ENCODE measurements around the gene C2CD2. TPM values are rescaled to one million over a fixed set of nuclear protein-coding genes. Genes with fewer than 3 reads are reported as not detected.
"Not testable (repeated sequence)": the region's sequence is repeated elsewhere in the genome, so short reads cannot be mapped to it uniquely, and the experiment has no call there.

C2CD2 gene
- total RNA-seq, 1 experiment from 2014 or later, result 9.8 TPM

- DNase-seq, result no peak
- H3K27me3 ChIP-seq (ENCODE audit: control insufficient read depth, insufficient read depth, low read length), result peaks cover 9% of the 10 kb centered on the region
- H3K36me3 ChIP-seq (replicated peaks; ENCODE audit: control insufficient read depth, insufficient read depth, low read length), result no peaks in the 10 kb centered on the region
- no peak overlapping the region for H3K4me3 ChIP-seq (ENCODE audit: insufficient read depth, low read depth, low read length)
Observed at GRCh38 chr21:41956926-41957729, 3.3 kb upstream of the C2CD2 start.

DNA sequence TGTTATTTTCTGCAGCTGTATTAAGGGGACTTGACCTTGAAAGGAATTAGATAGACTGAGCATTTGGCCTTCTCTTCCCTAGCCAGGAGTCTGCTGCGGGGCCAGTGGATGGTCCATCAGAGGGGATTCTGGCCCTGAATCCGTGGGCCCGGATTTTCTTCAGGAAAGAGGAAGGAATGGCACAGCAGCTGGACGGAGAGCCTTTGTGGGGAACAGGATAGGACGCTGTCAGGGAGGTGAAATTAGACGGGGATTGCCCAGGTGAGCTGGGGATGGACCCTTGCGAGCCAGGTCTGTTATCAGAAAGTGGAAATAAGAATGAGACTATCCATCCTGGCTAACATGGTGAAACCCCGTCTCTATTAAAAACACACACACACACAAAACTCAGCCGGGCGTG lies 1.7 kb upstream of the C2CD2 start:
- Histone ChIP-seq H3K4me3 (ENCODE audit: insufficient read depth, low read depth, low read length) (no peak overlapping the region), H3K27me3 (ENCODE audit: control insufficient read depth, insufficient read depth, low read length) (peaks cover 9% of the 10 kb centered on the region)
- DNase-seq, result peak; percentile 38

DNA sequence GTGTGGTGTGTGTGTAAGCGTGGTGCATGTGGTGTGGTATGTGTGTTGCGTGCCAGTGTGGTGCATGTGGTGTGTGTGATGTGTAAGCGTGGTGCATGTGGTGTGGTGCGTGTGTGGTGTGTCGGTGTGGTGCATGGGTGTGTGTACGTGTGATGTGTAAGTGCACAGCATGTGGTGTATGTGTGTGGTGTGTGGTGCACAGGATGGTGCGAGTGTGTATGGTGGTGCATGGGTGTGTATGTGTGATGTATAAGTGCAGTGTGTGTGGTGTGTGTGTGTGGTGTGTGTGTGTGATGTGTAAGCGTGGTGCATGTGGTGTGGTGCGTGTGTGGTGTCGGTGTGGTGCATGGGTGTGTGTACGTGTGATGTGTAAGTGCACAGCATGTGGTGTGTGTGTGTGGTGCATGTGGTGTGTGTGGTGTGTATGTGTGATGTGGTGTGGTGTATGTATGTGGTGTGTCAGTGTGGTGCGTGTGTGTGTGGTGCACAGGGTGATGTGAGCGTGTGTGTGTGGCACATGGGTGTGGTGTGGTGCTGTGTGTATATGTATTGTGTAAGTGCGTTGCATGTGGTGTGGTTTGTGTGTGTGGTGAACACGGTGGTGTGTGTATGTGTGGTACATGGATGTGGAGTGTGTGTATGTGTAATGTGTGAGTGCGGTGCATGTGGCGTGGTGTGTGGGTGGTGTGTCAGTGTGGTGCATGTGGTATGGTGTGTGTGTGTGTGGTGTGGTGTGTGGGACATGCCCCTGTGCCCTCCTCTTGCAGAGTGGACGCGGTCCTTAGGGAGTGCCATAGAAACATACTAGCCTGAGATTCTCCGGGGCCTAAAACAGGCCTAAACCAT lies 1.1 kb upstream of the C2CD2 start:
- DNase-seq, result peak; percentile 23
- H3K4me3 ChIP-seq (ENCODE audit: insufficient read depth, low read depth, low read length), result no peak overlapping the region; the same call in 1 of the 2 replicates
- peaks cover 9% of the 10 kb centered on the region for H3K27me3 ChIP-seq (ENCODE audit: control insufficient read depth, insufficient read depth, low read length)
- H3K36me3 ChIP-seq (replicated peaks; ENCODE audit: control insufficient read depth, insufficient read depth, low read length), result no peaks in the 10 kb centered on the region

More for the DNA sequence above, 1.7 kb upstream of the C2CD2 start:
- H3K36me3 ChIP-seq (replicated peaks; ENCODE audit: control insufficient read depth, insufficient read depth, low read length), result no peaks in the 10 kb centered on the region

GRCh38 chr21:41953249-41953830 lies 478 bp downstream of the C2CD2 start:
- Histone ChIP-seq H3K36me3 (replicated peaks; ENCODE audit: control insufficient read depth, insufficient read depth, low read length) (no peaks in the 10 kb centered on the region), H3K4me3 (ENCODE audit: insufficient read depth, low read depth, low read length) (peak overlapping the region; percentile 55), H3K27me3 (ENCODE audit: control insufficient read depth, insufficient read depth, low read length) (peaks cover 9% of the 10 kb centered on the region)
- peak; percentile 77 for DNase-seq

- peak; percentile 77 for DNase-seq
Observed at GRCh38 chr21:41952568-41953248, 1.1 kb downstream of the C2CD2 start.

GRCh38 chr21:41951876-41952567 lies 1.8 kb downstream of the C2CD2 start:
- Histone ChIP-seq H3K4me3 (ENCODE audit: insufficient read depth, low read depth, low read length) (no peak overlapping the region), H3K36me3 (replicated peaks; ENCODE audit: control insufficient read depth, insufficient read depth, low read length) (no peaks in the 10 kb centered on the region), H3K27me3 (ENCODE audit: control insufficient read depth, insufficient read depth, low read length) (peaks cover 9% of the 10 kb centered on the region)
- peak; percentile 59 for DNase-seq

More at GRCh38 chr21:41952568-41953248, 1.1 kb downstream of the C2CD2 start:
- Histone ChIP-seq H3K27me3 (ENCODE audit: control insufficient read depth, insufficient read depth, low read length) (peaks cover 9% of the 10 kb centered on the region), H3K36me3 (replicated peaks; ENCODE audit: control insufficient read depth, insufficient read depth, low read length) (no peaks in the 10 kb centered on the region), H3K4me3 (ENCODE audit: insufficient read depth, low read depth, low read length) (peak overlapping the region; percentile 55)

GRCh38 chr21:41950941-41951351 lies 2.9 kb downstream of the C2CD2 start:
- peak; percentile 70 for DNase-seq
- peaks cover 9% of the 10 kb centered on the region for H3K27me3 ChIP-seq (ENCODE audit: control insufficient read depth, insufficient read depth, low read length)
- no peak overlapping the region for H3K4me3 ChIP-seq (ENCODE audit: insufficient read depth, low read depth, low read length)
- H3K36me3 ChIP-seq (replicated peaks; ENCODE audit: control insufficient read depth, insufficient read depth, low read length), result no peaks in the 10 kb centered on the region

DNA sequence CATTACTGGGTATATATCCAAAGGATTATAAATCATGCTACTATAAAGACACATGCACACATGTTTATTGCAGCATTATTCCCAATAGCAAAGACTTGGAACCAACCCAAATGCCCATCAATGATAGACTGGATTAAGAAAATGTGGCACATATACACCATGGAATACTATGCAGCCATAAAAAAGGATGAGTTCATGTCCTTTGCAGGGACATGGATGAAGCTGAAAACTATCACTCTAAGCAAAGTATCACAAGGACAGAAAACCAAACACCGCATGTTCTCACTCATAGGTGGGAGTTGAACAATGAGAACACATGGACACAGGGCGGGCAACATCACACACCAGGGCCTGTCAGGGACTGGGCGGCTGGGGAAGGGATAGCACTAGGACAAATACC lies 4.2 kb downstream of the C2CD2 start:
- H3K36me3 ChIP-seq (replicated peaks; ENCODE audit: control insufficient read depth, insufficient read depth, low read length); H3K27me3 ChIP-seq (ENCODE audit: control insufficient read depth, insufficient read depth, low read length); H3K4me3 ChIP-seq (ENCODE audit: insufficient read depth, low read depth, low read length); DNase-seq: not testable (repeated sequence)

- no peaks in the 10 kb centered on the region for H3K36me3 ChIP-seq (replicated peaks; ENCODE audit: control insufficient read depth, insufficient read depth, low read length)
- H3K27me3 ChIP-seq (ENCODE audit: control insufficient read depth, insufficient read depth, low read length), result peaks cover 9% of the 10 kb centered on the region
- no peak overlapping the region for H3K4me3 ChIP-seq (ENCODE audit: insufficient read depth, low read depth, low read length)
- no peak for DNase-seq
Observed at GRCh38 chr21:41948901-41949300, 4.9 kb downstream of the C2CD2 start.

GRCh38 chr21:41948078-41948895 lies 5.5 kb downstream of the C2CD2 start:
- H3K27me3 ChIP-seq (ENCODE audit: control insufficient read depth, insufficient read depth, low read length), result peaks cover 9% of the 10 kb centered on the region

DNA sequence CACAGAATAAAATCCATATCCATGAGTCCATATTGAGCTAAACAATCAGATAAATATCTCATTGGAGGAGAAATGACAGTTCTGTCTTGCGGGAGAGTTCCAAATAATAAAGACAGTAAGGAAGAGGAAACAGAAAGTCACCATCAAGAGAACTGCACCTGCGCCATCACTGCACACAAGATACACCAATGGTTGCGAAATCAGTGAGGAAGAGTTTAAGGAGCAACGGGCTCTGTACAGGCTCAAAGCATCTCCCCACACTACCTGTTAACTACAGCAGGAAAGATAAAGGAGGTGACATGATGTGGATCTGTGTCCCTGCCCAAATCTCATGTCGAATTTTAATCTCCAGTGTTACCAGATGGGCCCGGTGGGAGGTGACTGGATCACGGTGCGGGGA lies 7.8 kb downstream of the C2CD2 start:
- DNase-seq, result peak; percentile 6
- Histone ChIP-seq H3K4me3 (ENCODE audit: insufficient read depth, low read depth, low read length) (no peak overlapping the region), H3K36me3 (replicated peaks; ENCODE audit: control insufficient read depth, insufficient read depth, low read length) (no peaks in the 10 kb centered on the region), H3K27me3 (ENCODE audit: control insufficient read depth, insufficient read depth, low read length) (no peaks in the 10 kb centered on the region)

More at GRCh38 chr21:41948078-41948895, 5.5 kb downstream of the C2CD2 start:
- H3K4me3 ChIP-seq (ENCODE audit: insufficient read depth, low read depth, low read length), result no peak overlapping the region
- DNase-seq, result no peak
- no peaks in the 10 kb centered on the region for H3K36me3 ChIP-seq (replicated peaks; ENCODE audit: control insufficient read depth, insufficient read depth, low read length)

DNA sequence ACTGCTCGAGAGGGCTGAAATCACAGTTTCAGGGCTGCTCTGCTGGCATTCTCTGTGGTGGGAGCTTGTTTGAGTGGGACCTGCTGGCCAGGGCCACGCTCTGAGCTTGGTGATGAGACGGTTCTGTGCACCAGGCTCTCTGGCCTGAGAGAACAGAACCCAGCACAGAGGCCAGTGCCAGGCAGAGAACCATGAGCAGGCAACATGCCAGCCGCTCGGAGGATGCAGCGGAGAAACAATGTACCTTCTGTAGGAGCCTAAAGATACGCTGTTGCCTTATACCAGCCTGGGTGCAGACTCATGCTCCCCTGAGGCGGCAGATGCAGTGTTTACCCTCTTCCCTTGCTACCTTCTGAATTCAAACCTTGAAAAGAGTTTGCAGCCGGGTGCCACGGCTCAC lies 10.0 kb downstream of the C2CD2 start:
- Histone ChIP-seq H3K27me3 (ENCODE audit: control insufficient read depth, insufficient read depth, low read length) (no peaks in the 10 kb centered on the region), H3K4me3 (ENCODE audit: insufficient read depth, low read depth, low read length) (no peak overlapping the region)
- peak; percentile 11 for DNase-seq

DNA sequence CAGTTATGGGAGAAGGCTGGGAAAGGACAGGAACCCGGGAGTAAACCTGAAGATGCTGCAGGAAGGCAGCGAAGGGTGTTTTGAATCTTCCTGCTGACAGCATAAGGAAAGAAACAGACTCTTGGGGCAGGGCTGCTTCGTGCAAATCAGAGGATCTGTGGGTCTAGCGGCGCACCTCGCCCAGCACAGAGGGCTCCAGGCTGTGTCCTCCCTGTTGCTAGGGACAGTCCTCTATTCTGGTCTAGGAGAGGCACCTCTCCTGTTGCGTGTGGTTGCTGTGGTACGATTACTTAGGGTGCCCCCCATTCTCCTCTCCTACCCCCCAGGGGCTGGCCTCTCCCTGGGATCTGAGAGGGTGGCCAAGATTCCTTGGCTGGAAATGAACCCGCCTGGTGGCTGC lies 11.4 kb downstream of the C2CD2 start:
- Histone ChIP-seq H3K4me3 (ENCODE audit: insufficient read depth, low read depth, low read length) (no peak overlapping the region), H3K27me3 (ENCODE audit: control insufficient read depth, insufficient read depth, low read length) (no peaks in the 10 kb centered on the region), H3K36me3 (replicated peaks; ENCODE audit: control insufficient read depth, insufficient read depth, low read length) (no peaks in the 10 kb centered on the region; the same call in 1 of the 2 replicates)
- no peak for DNase-seq

More for the DNA sequence above, 10.0 kb downstream of the C2CD2 start:
- no peaks in the 10 kb centered on the region; the same call in 1 of the 2 replicates for H3K36me3 ChIP-seq (replicated peaks; ENCODE audit: control insufficient read depth, insufficient read depth, low read length)
